ENCODE data around the gene PTPA.
A peak's percentile ranks its signal among the peaks of the same experiment; 100 is the strongest.
"Not testable (repeated sequence)": the region's sequence is repeated elsewhere in the genome, so short reads cannot be mapped to it uniquely, and the experiment has no call there.

PTPA gene

GRCh38 chr9:129109952-129110739 is 1.1 kb upstream of the PTPA start:
- DNase-seq (ENCODE audit: low spot score), result no peak

DNA sequence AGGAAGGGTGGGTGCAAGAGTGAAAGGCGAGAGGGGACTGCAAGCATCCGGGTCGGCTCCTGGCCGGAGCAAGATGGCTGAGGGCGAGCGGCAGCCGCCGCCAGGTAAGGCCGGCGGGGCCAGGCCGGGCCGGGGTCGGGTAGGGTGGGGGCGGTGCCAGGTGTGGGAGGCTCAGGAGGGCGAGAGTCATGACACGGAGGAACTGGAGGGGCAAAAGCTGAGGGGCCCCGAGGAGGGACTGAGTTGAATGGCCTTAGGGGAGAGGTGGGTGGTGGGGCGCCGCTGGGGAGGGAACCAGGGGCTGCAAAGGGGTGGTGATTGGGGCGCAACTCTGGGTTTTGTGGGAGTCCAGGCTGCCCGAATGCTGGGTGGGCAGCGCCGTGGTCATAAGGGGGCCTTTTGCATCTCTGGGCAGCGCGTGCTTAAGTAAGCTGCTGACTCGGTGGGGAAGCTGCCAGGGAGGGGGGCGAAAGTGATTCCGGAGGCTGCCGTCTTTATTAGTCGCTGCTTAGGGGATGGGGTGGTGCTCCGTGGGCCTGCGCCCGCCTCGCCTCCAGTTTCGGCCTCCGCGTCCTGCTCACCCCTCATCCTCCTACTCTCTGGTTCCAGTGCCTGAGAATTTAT is 425 bp downstream of the PTPA start:
- peak; percentile 80 for DNase-seq (ENCODE audit: low spot score)

- DNase-seq (ENCODE audit: low spot score), result not testable (repeated sequence)
Measured at GRCh38 chr9:129112526-129112925, 1.3 kb downstream of the PTPA start.

GRCh38 chr9:129113645-129114304 is 2.6 kb downstream of the PTPA start:
- DNase-seq (ENCODE audit: low spot score), result no peak

GRCh38 chr9:129118799-129119198 is 7.6 kb downstream of the PTPA start:
- DNase-seq (ENCODE audit: low spot score), result no peak

GRCh38 chr9:129121483-129121882 is 10.3 kb downstream of the PTPA start:
- DNase-seq (ENCODE audit: low spot score), result no peak

DNA sequence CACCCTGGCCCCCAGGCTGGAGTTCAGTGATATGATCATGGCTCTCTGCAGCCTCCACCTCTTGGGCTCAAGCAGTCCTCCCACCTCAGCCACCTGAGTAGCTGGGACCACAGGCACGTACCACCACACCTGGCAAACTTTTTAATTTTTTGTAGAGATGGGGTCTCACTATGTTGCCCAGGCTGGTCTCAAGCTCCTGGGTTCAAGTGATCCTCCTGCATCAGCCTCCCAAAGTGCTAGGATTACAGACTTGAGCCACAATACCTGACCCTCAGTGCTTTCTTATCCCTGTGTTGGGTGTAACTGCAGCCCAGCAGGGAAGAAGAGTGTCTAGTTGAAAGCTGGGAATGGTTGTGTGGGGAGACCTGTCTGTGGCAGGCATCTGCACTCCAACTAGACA is 10.9 kb downstream of the PTPA start:
- DNase-seq (ENCODE audit: low spot score), result no peak

GRCh38 chr9:129122976-129123375 is 11.8 kb downstream of the PTPA start:
- DNase-seq (ENCODE audit: low spot score), result not testable (repeated sequence)

DNA sequence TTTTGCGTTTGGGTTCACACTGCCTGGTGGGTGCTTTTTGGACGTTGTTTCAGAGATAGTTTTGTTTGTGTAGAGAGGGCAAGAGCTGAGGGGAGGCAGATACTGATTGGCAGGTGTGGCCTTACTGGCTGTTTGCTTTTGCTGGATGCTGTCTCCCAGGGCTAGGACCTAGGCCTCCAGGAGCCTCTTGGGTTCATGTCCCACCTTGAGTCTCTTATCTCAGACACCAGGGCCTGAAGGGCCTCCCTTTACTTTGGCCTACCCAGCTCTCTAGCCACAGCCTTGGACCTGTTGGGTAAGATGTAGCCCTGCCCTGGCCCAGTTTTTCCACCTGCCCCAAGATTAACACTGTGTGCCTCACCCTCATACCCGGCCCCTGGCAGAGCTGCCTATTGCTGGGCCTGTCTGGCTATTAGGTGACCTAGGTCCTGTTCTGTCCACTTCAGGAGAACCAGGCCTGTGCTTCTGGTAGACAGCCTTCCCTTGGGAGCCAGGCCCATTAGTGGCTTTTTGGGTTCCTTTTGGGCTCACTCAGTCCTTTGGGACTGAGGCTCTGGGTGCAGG is 13.4 kb downstream of the PTPA start:
- no peak for DNase-seq (ENCODE audit: low spot score)

DNA sequence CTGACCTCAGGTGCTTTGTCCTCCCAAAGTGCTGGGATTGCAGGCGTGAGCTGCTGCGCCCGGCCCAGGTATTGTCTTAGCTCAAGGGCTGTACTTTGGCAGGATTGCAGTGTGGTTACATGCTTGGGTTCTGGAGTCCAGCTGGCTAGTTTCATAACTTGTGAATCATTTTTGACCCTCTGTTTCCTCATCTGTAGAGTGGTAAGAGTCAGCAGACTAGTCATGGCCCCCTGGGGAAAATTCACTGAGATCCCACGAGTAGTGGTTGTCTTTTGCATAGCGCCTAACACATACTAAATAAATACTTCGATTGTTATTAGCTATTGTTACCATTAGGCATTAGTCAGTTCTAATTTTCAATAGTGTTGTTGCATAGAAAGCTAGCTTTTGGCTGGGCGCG is 14.3 kb downstream of the PTPA start:
- DNase-seq (ENCODE audit: low spot score), result no peak

DNA sequence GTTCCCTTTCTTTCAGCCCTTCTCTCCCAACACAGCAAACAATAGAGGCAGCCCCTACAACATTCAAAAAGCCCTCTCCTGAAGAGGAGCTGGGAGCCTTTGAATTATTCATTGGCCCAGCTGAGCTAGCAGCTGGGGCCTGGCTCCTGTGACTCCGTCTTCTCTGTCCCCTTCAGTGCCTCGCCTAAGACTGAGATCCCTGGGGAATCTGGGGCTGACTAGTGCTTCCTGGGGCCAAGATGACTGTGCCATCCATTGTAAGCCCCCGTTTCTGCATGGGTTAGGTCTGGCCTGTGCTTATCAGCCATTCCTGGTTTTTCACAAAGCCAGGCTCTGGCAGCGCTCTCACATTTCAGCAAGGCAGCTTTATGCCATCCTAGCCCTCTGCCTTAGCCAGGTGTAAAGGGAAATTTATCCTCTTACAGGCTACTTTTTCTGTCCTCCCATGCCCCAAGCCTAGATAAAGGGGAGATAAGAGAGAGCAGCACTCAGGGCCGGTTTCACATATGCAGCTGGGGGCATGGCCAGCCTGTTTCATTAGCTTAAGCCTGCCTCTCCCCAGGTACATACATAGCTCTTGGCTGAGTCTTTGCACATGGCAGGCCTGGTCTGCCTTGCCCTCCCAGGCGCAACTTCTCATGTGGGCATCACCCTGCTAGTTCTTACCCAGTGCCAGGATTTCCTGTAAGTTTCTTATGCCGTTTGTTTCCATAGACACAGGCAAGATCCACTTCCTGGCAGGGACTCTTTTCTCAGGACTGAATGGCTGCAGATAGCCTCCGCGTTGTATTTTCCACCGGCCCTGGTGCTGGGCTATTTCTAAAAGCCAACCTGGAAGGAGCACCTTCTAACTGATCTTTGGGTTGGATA is 15.8 kb downstream of the PTPA start:
- peak; percentile 69 for DNase-seq (ENCODE audit: low spot score)

GRCh38 chr9:129128689-129129088 is 17.5 kb downstream of the PTPA start:
- no peak for DNase-seq (ENCODE audit: low spot score)

DNA sequence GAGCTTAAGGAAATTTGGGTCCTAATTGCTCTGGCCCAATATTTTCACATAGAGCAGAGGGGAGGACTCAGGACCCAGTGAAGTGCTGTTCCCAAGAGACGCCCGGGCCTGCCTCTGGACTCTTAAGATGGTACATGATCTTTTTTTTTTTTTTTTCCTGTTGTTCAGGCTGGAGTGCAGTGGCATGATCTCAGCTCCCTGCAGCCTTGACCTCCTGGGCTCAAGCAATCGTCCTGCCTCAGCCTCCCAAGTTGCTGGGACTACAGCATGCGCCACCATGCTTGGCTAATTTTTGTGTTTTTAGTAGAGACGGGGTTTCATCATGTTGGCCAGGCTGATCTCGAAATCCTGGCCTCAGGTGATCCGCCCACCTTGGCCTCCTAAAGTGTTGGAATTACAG is 19.1 kb downstream of the PTPA start:
- not testable (repeated sequence) for DNase-seq (ENCODE audit: low spot score)

GRCh38 chr9:129130791-129131190 is 19.6 kb downstream of the PTPA start:
- DNase-seq (ENCODE audit: low spot score), result no peak

- peak; percentile 93 for DNase-seq (ENCODE audit: low spot score)
Measured at GRCh38 chr9:129131300-129132145, 20.3 kb downstream of the PTPA start.

DNA sequence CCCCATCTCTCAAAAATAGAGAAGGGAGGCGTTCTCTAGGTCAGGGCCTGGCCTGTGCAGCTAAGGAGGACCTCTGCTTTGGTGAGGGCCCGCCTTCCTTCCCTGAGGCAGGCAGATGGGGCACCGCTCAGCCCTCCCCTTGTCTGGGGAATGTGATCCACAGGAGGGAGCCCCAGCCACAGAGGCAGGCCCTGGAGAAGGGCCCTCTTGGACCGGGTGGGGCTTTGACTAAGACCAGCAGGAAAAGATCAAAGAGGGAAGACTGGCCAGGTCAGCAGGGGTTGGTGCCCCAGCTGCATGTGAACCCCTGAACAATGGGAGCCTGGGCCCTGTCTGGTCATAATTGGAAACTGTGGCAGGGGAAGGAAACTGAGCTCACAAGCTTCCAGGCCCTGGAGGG is 21.9 kb downstream of the PTPA start:
- DNase-seq (ENCODE audit: low spot score), result no peak

DNA sequence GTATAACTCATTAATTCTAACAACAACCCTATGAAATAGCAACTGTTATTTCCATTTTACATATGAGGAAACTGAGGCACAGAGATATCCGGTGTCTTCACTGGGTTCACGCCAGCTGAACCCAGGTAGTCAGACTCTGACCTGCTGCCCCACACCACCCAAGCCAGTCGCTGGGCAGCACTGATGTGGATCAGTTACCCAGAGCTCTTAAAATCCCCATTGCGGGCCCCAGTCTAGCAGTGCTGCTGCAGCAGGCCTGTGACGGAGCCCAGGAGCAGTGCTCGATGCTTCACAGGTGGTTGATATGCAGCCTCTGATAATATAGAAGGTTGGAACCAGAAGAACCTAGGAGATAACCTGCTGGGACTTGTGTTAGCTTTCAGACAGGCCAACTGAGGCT is 24.3 kb downstream of the PTPA start:
- DNase-seq (ENCODE audit: low spot score), result no peak

DNA sequence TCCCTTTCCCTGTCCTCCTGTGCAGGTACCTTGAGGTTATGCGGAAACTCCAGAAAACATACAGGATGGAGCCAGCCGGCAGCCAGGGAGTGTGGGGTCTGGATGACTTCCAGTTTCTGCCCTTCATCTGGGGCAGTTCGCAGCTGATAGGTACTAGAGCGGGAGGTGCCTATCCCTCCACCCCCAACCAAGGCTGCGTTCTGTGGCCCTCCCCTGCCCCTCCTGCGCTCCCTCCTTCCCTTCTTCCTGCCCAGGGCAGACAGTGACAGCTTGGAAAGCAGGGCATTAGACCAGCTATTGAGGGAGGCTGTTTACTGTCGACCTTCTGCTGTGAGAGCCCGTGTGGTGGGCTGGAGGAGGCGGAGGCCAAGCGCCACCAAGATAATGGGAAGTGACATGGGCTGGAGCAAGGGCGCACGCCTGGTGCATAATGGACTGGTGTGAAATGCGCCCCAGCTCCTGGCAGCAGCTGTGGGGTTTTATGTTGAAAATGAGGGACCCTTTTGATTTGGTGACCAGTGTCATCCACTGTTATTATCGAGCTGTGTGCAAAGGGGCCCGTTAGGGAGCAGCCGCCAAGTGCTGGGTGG is 25.3 kb downstream of the PTPA start:
- DNase-seq (ENCODE audit: low spot score), result no peak

DNA sequence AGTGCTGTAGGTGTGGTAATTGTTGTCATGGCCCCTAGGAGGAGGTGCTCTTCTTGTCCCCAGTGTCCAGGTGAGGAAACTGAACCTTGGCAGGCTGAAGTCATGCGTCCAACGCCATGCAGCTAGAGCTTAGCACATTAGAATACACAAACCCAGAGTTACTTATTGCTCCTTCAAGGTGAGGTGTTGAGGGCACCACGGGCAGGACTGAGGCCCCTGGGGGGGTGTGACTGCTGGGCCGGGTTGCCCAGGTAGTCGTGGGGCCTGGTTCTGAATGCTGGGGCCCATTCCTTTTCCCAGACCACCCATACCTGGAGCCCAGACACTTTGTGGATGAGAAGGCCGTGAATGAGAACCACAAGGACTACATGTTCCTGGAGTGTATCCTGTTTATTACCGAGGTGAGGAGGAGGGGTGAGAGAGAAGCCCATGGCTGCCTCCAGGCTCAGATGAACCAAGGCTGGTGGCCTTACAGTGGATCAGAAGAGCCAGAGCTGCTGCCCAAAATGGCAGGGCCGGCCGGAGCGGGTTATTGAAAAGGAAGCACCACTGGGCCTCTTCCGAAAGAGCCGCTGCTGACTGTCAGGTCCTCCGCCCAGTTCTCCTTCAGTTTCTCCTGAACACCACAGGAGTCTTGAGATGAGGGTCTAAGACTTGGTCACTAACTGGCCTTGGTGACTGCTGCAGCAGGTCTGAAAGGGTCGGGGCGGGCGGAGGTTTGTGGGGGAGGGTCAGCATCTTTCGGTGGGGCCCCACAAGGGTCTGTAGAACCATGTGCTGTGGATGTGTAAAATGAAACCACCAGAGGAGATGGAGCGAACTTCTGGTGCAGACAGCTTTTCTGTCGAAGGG is 26.3 kb downstream of the PTPA start:
- no peak for DNase-seq (ENCODE audit: low spot score)

DNA sequence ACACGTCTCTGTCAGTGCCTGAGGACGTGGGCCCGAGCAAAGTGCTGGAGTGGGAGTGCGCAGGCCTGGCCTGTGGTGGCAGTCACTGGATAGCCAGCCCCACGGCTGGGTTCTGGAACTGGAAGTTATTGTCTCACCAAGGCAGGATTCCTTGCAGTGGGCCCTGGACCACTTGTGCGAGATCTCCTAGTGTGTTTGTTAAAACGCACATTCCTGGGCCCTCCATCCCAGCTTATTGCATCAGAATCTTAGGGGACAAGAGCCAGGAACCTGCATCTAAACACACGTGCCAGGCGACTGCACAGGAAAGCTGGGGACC is 26.9 kb downstream of the PTPA start:
- DNase-seq (ENCODE audit: low spot score), result no peak
